Vagina (tissue), 2 donors: ENCODE results near the gene ARFGAP3.

Experiments
- CTCF ChIP-seq, 3 experiments: fragments of 450-650 bp in 2 of 3; fragments of 200-600 bp in 1 of 3; sonication (generic) in 1 of 3; IDR thresholded peaks; one replicate each; pipeline ENCODE4 v1.5.1; 2017 to 2019; ENCODE audit warnings: antibody characterized with exemption in 3 of 3, mild to moderate bottlenecking in 2 of 3, moderate library complexity in 2 of 3
- POLR2A ChIP-seq, 2 donors: fragments of 450-650 bp; IDR thresholded peaks; one replicate each; pipeline ENCODE4 v1.6.1; 2017; ENCODE audit warnings: antibody characterized with exemption in 2 of 2, mild to moderate bottlenecking in 2 of 2, moderate library complexity in 2 of 2
- POLR2AphosphoS5 ChIP-seq, 2 donors: sonication (generic); formaldehyde crosslinking; IDR thresholded peaks; one replicate each; pipeline ENCODE4 v1.9.0; 2017; ENCODE audit warnings: antibody characterized with exemption in 2 of 2, mild to moderate bottlenecking in 2 of 2, low read depth in 1 of 2; ENCODE audit not compliant: insufficient read depth in 1 of 2

DNA sequence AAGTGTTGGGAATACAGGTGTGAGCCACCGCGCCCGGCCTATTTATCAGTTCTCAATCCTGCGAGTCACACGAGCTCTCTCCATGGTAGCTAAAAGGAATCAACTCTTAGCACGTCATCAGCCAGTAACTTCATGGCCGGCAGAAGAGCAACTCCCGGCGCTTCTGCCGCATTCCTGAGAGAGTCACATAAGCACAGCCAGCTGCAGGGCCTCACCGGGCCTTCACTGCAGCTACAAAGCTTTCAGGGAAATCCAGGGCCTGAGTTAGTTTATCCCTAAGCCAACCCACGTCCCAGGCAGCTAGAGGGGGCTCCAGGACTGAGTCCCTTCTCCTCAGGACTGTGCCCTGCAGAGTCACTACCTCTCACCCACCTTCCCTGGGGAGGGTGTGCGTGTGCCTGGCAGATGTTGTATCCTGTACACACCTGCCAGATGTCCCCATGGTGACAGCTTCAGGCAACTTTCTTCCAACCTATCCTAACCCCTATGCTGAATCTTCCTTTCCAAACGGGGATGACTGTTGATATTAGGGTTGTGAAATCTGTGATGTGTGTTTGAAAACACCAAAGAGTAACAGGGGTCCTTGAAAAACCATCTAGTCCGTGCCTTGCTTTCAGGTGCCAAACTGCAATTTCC is 45.9 kb upstream of the ARFGAP3 start:
- TF ChIP-seq CTCF (IDR thresholded peaks at IDR 0.05), result no peak
- no peak for TF ChIP-seq POLR2AphosphoS5 (IDR thresholded peaks at IDR 0.05; ENCODE audit: insufficient read depth in 1 of 2, low read depth in 1 of 2)
- no peak for TF ChIP-seq POLR2A (IDR thresholded peaks at IDR 0.05)
